ENCODE data around the gene DNAH10. TPM values are rescaled to one million over a fixed set of nuclear protein-coding genes. Genes with fewer than 3 reads are reported as not detected.

DNAH10 gene
- total RNA-seq, 1 experiment from 2014 or later, result not detected

DNA sequence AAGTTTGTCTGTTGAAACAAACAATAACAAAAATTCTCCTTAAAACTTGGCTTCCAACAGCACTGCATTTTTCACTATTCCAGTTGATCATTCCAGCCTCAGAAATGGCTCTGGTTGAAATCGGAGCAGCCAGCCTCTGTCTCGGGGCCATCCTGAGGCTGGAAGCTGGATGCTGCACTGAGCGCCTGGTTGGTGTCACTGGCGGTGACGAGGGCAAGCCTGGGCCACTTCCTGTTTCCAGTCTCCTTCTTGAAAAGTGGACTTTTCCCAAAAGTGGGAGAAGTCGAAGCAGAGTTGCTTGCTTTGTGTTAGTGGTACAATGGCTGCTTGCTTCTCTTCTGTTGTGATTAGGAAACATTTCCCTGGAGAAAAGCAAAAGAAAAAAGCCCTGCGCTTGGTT lies 161.8 kb downstream of the DNAH10 start:
- no TSS peak for BruUV-seq (replicated peaks)

GRCh38 chr12:123924539-123924938 lies 162.4 kb downstream of the DNAH10 start:
- Histone ChIP-seq H3K27ac (no peak overlapping the region), H3F3A (ENCODE audit: insufficient read depth, low read depth) (no peaks in the 10 kb centered on the region), H3K79me2 (ENCODE audit: low read depth) (no peaks in the 10 kb centered on the region), H3K4me1 (replicated peaks; ENCODE audit: insufficient read depth) (no peaks in the 10 kb centered on the region), H2AFZ (no peak overlapping the region), H3K4me2 (no peak overlapping the region), H4K20me1 (ENCODE audit: insufficient read depth) (no peaks in the 10 kb centered on the region), H3K27me3 (ENCODE audit: insufficient read depth, low read depth) (peaks cover 77% of the 10 kb centered on the region), H3K36me3 (ENCODE audit: low read depth) (no peaks in the 10 kb centered on the region), H3K9me3 (ENCODE audit: insufficient read depth, low read depth) (no peaks in the 10 kb centered on the region), H3K9me2 (ENCODE audit: insufficient read depth) (no peaks in the 10 kb centered on the region), H3K4me3 (no peak overlapping the region)
- DNase-seq, result no peak
- no TSS peak for BruUV-seq (replicated peaks)
- no peak for TF ChIP-seq EZH2 (IDR thresholded peaks at IDR 0.05; ENCODE audit: low read depth)
- no peak for TF ChIP-seq CTCF (conservative IDR thresholded peaks at IDR 0.05)
- ChIA-PET POLR2A (ENCODE audit: unreplicated experiment) (no interaction called here), CTCF (no interaction called here)
- intact Hi-C loops (cut with micrococcal nuclease; ENCODE audit: unreplicated experiment), result no loop called here

More for the DNA sequence above, 161.8 kb downstream of the DNAH10 start:
- POLR2A ChIA-PET (ENCODE audit: unreplicated experiment), result no interaction called here
- Histone ChIP-seq H3K9me2 (ENCODE audit: insufficient read depth) (no peaks in the 10 kb centered on the region), H3F3A (ENCODE audit: insufficient read depth, low read depth) (no peaks in the 10 kb centered on the region), H3K4me1 (replicated peaks; ENCODE audit: insufficient read depth) (no peaks in the 10 kb centered on the region), H3K36me3 (ENCODE audit: low read depth) (no peaks in the 10 kb centered on the region), H4K20me1 (ENCODE audit: insufficient read depth) (no peaks in the 10 kb centered on the region), H3K27ac (no peak overlapping the region), H3K4me3 (no peak overlapping the region), H3K9me3 (ENCODE audit: insufficient read depth, low read depth) (no peaks in the 10 kb centered on the region), H3K4me2 (no peak overlapping the region), H3K79me2 (ENCODE audit: low read depth) (no peaks in the 10 kb centered on the region), H3K27me3 (ENCODE audit: insufficient read depth, low read depth) (peaks cover 74% of the 10 kb centered on the region), H2AFZ (no peak overlapping the region)
- intact Hi-C loops (cut with micrococcal nuclease; ENCODE audit: unreplicated experiment), result no loop called here
- CTCF ChIA-PET, result no interaction called here
- DNase-seq, result no peak
- no peak for TF ChIP-seq EZH2 (IDR thresholded peaks at IDR 0.05; ENCODE audit: low read depth)
- TF ChIP-seq CTCF (conservative IDR thresholded peaks at IDR 0.05), result no peak

DNA sequence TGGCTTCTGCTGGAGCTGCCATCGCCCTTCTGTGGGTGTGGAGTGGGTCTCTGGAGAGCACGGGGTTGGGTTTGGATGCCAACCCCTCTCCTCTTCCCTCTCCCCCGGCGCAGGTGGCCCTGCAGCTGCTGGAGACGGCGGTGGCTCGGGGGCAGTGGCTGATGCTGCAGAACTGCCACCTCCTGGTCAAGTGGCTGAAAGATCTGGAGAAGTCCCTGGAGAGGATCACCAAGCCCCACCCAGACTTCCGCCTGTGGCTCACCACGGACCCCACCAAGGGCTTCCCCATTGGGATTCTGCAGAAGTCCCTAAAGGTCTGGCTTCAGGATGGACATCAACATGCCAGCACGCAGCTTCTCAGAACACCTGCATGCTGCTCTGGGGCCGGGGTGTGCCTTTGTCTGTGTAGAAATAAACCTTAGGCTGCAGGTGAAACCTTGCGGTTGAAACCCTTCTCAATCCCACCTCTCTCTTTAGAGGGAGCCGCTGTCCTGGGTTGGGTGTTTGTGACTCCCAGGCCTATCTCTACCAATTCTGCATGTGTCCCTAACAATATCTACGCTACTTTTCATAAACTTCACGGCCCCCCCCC lies 166.3 kb downstream of the DNAH10 start:
- Histone ChIP-seq H3K79me2 (ENCODE audit: low read depth) (no peaks in the 10 kb centered on the region), H3K9me2 (ENCODE audit: insufficient read depth) (no peaks in the 10 kb centered on the region), H2AFZ (no peak overlapping the region), H4K20me1 (ENCODE audit: insufficient read depth) (no peaks in the 10 kb centered on the region), H3K4me3 (no peak overlapping the region), H3F3A (ENCODE audit: insufficient read depth, low read depth) (no peaks in the 10 kb centered on the region), H3K4me1 (replicated peaks; ENCODE audit: insufficient read depth) (no peaks in the 10 kb centered on the region), H3K36me3 (ENCODE audit: low read depth) (no peaks in the 10 kb centered on the region), H3K9me3 (ENCODE audit: insufficient read depth, low read depth) (no peaks in the 10 kb centered on the region), H3K27me3 (ENCODE audit: insufficient read depth, low read depth) (peaks cover 88% of the 10 kb centered on the region), H3K27ac (no peak overlapping the region), H3K4me2 (no peak overlapping the region)
- no TSS peak for BruUV-seq (replicated peaks)
- DNase-seq, result no peak
- intact Hi-C loops (cut with micrococcal nuclease; ENCODE audit: unreplicated experiment), result no loop called here
- TF ChIP-seq EZH2 (IDR thresholded peaks at IDR 0.05; ENCODE audit: low read depth), result no peak
- TF ChIP-seq CTCF (conservative IDR thresholded peaks at IDR 0.05), result no peak
- ChIA-PET POLR2A (ENCODE audit: unreplicated experiment) (no interaction called here), CTCF (no interaction called here)
